ENCODE results near the gene CLEC3B.

The CLEC3B gene

DNA sequence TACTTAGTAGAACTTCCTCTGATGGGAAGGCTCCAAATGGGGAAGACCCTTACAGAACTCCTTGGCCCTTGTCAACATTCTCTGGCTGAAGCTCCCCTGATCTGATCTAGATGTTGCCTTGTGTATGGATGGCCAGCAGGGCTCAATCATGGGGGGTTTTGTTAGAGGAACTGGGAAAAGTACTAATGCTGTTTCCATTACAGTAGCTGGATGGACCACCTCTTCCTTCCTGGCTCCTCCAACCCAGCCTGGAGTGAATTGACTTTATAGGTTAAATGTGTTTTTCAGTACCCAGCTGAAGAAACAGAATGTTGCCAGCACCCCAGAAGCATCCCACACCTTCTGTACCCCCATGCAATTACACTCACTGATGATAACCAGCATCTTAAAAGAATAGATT lies 22.7 kb upstream of the CLEC3B start:
- DNase-seq (ENCODE audit: low spot score) = no peak

DNA sequence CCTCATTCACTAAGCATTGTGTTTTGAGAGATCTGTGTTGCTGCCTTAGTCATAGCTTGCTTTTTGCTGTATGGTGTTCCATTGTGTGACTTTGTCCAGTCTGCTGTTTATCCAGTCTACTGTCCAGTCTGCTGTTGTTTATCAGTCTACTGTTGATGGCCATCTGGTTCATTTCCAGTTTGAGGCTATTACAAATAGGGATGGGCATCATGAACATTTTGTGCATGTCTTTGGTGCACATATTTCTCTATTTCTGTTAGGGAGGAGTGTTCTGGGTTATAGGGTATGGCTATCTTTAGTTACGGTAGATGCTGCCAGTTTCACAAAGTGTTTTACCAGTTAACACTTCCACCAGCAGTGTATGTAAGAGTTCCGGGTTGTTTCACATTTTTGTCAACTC lies 22.2 kb upstream of the CLEC3B start:
- no peak for DNase-seq (ENCODE audit: low spot score)

- no peak for DNase-seq (ENCODE audit: low spot score)
Measured at GRCh38 chr3:45007091-45007490, 19.0 kb upstream of the CLEC3B start.

GRCh38 chr3:45008117-45008516 lies 18.0 kb upstream of the CLEC3B start:
- no peak for DNase-seq (ENCODE audit: low spot score)

DNA sequence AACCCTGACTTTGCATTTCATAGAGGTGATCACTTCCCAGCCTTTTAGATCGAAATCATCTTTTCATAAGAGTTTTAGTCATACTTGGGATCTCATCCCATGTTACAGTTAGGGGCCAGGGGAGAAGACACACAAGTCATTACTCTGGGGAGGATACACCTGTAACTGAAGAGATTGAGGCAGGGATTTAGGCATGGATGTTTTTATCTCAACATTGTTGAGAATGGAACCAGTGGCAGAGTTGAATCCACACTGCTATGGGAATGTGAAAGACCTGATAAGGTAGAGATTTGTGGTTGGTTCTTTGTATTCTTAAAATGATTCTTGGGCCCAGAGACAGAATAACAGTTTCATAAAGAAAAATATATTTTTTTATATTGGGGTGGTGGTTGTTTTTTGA lies 16.2 kb upstream of the CLEC3B start:
- no peak for DNase-seq (ENCODE audit: low spot score)

GRCh38 chr3:45010811-45011333 lies 15.2 kb upstream of the CLEC3B start:
- DNase-seq (ENCODE audit: low spot score) = no peak

GRCh38 chr3:45011756-45012508 lies 14.2 kb upstream of the CLEC3B start:
- peak; percentile 28 for DNase-seq (ENCODE audit: low spot score)

DNA sequence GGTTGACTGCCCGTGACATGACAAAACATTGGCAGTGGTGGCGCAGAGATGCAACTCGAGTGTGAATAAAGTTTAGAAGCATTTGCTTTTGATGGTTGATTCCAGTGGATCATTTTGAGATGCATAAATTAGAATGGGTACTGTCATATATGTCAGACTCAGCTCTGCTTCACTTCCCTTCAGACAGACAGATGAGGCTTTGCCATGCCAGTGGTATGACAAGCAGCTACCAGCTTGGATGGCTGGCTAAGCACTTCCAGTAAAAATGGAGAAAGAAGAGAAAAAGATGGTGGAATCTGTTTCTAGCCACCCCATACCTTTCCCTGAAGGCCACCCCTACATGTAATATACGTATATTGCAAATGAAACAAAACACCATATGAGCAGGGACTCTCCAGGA lies 13.5 kb upstream of the CLEC3B start:
- no peak for DNase-seq (ENCODE audit: low spot score)

DNA sequence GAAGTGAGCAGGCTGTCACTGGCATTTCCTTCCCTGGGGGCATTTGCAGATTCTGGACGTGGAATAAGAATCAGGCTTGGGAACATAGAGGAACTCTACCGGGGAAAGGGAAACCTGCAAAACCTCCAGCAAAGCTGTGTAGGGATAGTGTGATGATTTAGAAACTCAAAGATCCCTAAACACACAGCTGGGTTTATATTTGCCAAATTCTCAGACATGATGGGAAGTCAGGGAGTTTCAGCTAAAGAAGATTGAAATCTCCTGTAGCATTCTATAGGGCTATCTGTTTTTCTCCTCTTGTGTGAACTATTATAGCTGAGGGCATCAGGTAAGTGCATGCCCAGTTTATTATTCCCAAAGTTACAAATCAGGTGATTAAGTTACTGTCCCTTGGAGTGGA lies 9.2 kb upstream of the CLEC3B start:
- DNase-seq (ENCODE audit: low spot score) = no peak

DNA sequence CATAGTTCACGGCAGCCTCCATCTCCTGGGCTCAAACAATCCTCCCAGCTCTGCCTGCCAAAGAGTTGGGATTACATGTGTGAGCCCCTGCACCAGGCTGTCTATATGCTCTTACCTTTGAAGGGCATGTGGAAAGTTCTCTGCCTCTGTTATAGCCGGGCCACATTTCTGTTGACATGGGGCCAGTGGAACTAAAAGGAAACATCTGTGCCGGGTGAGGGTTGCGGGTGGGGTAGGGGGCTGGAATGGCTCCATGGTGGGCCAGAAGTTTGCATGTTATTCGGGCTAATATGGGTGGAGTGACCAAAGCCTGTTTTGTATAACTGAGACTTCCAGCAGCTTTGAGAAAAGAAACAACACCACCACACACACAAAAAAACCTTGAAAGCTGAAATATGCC lies 8.3 kb upstream of the CLEC3B start:
- DNase-seq (ENCODE audit: low spot score) = no peak

DNA sequence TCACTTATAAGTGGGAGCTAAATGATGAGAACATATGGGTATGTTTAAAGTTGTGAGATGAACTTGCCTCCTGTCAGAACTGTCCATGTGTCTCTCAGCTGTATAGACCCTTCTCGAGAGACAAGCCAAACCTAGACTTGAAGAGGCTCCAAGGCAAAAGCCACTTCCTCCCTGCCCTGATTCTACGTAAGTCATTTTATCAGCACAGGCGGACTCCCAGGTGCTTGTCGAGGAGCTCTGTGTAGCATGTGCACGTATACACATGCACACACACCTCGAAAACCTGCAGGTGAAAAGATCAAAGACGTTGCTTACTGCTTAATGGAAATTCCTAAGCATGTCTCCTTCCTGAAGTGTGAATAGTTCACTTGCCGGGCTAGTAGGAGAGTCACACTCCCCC lies 5.6 kb upstream of the CLEC3B start:
- DNase-seq (ENCODE audit: low spot score) = no peak

DNA sequence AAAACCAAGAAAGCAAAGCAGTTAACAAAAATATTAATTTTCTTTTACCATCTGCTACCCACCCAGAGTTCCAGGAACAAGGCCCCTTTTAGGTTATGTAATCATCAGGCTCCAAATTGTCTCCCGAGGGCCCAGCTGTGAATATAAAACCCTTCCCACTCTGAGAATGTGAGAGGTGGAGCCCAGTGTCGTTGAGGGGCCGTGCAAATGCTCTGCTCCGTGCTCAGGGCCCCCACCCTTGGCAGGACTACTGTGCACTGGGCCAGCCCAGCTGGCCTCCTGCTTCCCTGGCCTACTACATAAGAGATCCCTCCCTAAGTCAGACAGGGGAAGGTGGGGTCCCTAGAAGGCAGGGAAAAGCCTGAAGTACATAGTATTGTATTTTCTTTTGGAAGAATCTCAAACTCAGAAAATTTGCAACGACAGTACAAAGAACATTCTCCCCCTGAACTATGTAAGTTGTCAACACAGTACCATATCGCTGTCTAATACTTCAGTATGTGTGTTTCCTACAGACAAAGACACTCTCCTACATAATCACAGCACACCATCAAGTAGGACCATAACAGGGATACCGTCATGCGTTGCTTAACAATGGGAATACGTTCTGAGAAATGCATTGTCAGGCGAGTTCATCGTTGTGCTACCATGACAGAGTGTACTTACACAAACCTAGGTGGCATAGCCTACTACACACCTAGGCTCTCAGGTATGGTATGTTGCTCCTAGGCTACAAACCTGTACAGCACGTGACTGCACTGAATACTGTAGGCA lies 4.4 kb upstream of the CLEC3B start:
- DNase-seq (ENCODE audit: low spot score) = no peak

- no peak for DNase-seq (ENCODE audit: low spot score)
Measured at GRCh38 chr3:45023675-45024074, 2.4 kb upstream of the CLEC3B start.

GRCh38 chr3:45024542-45025255 lies 1.4 kb upstream of the CLEC3B start:
- no peak for DNase-seq (ENCODE audit: low spot score)

DNA sequence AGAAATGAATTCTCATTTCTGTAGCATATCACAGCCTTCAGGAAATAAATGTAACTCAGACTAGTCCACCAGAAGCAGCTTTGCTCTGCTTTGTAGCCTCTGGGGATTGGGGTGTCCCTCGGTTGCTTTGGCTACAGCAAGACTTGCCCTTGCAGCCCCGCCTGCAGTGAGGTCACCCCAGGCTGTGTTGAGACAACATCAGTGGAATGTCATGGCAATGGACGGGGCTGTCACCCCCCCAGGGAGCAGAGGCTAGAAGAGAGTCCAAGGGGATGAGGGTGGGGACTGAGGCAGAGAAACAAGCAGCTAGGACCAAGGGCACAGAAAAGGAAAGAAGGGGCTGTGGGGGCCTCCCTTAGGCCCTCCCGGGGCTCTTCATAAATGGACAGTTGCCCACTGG lies 854 bp downstream of the CLEC3B start:
- no peak for DNase-seq (ENCODE audit: low spot score)

DNA sequence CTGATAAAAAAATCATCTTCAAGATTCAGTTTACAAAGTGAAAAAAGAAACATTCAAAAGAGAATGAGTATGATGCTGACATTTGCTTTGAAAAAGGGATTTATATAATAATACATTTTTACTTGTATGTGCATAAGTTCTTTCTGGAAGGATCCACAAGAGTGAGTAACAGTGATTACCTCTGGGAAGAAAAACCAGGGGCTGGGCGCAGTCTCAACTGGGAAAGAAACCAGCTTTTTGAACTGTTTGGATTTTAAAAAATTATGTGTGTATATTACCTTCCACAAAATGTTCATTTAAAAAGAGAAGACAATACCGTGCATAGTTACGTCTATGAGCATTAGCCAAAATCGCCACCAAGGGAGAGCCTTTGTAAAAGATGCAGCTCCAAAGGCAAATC lies 1.3 kb downstream of the CLEC3B start:
- DNase-seq (ENCODE audit: low spot score) = no peak

- DNase-seq (ENCODE audit: low spot score) = no peak
Measured at GRCh38 chr3:45029216-45029615, 3.1 kb downstream of the CLEC3B start.

- no peak for DNase-seq (ENCODE audit: low spot score)
Measured at GRCh38 chr3:45029661-45030060, 3.6 kb downstream of the CLEC3B start.

DNA sequence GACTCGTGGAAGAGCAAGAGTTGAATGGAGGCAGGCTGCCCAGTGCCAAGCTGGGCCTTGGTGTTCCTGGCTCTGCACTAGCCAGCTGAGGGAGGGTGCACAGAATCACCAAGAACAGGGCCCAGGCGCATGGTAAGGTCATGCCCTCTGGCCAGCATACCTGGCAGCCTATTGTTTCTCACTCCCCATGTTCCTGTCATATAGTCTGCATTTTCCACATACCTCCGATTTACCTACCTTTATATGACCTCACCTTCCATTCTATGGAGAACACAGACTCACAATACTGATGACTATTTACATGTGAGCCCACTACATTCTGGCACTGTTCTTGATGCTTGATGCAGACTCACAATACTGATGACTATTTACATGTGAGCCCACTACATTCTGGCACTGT lies 5.4 kb downstream of the CLEC3B start:
- no peak for DNase-seq (ENCODE audit: low spot score)

- DNase-seq (ENCODE audit: low spot score) = no peak
Measured at GRCh38 chr3:45032113-45032512, 6.0 kb downstream of the CLEC3B start.

GRCh38 chr3:45033791-45034190 lies 7.7 kb downstream of the CLEC3B start:
- no peak for DNase-seq (ENCODE audit: low spot score)

- DNase-seq (ENCODE audit: low spot score) = peak; percentile 34
Measured at GRCh38 chr3:45034612-45035252, 8.6 kb downstream of the CLEC3B start.
